K562 (cell line): Measurements from ENCODE around the gene LINGO3. TPM values are rescaled to one million over a fixed set of nuclear protein-coding genes. Genes with fewer than 3 reads are reported as not detected.

Source experiments
- DNMT1 ChIP-seq: fragments of 450-650 bp; IDR thresholded peaks from 2 replicates; pipeline ENCODE4 v1.6.1; 2016; ENCODE audit warnings: antibody characterized with exemption, mild to moderate bottlenecking
- ERF ChIP-seq: fragments of 450-650 bp; formaldehyde crosslinking; IDR thresholded peaks from 2 replicates; pipeline ENCODE4 v1.4.0; 2020; ENCODE audit warnings: mild to moderate bottlenecking, mixed read lengths
- GABPB2 ChIP-seq: fragments of 250-450 bp; sonication (Bioruptor Pico); conservative IDR thresholded peaks from 2 replicates; pipeline ENCODE4 v1.5.1; 2021; ENCODE audit warnings: mild to moderate bottlenecking
- KLF16 ChIP-seq: IDR thresholded peaks from 2 replicates; pipeline ENCODE4 v1.6.1; 2016; ENCODE audit warnings: antibody characterized with exemption
- LEF1 ChIP-seq: fragments of 450-650 bp; IDR thresholded peaks from 2 replicates; pipeline ENCODE4 v1.6.1; 2016; ENCODE audit warnings: mild to moderate bottlenecking
- NRF1 ChIP-seq, 2 experiments: fragments of 450-650 bp; IDR thresholded peaks in 1 of 2; conservative IDR thresholded peaks in 1 of 2; 2 replicates each; pipeline ENCODE4 v1.6.1; 2014; ENCODE audit warnings: mild to moderate bottlenecking in 2 of 2
- POLR3G ChIP-seq: IDR thresholded peaks from 2 replicates; pipeline ENCODE4 v1.6.1; 2011; ENCODE audit not compliant: insufficient read length, insufficient replicate concordance; ENCODE audit errors: extremely low read depth
- ZKSCAN8 ChIP-seq: fragments of 200-800 bp; sonication (Bioruptor generic); IDR thresholded peaks from 2 replicates; pipeline ENCODE4 v1.6.1; 2016; ENCODE audit warnings: missing genetic modification characterization, missing compliant biosample characterization
- ZNF121 ChIP-seq: sonication (generic); formaldehyde crosslinking; conservative IDR thresholded peaks from 2 replicates; pipeline ENCODE4 v1.8.0; 2022; ENCODE audit warnings: missing genetic modification reagents
- ZNF347 ChIP-seq: fragments of 450-650 bp; formaldehyde crosslinking; IDR thresholded peaks from 2 replicates; pipeline ENCODE4 v1.4.0; 2020; ENCODE audit warnings: low read depth, mild to moderate bottlenecking, moderate library complexity
- ZNF584 ChIP-seq: fragments of 200-800 bp; sonication (Bioruptor generic); IDR thresholded peaks from 2 replicates; pipeline ENCODE4 v1.6.1; 2016; ENCODE audit warnings: low read depth, mild to moderate bottlenecking, missing genetic modification characterization, missing compliant biosample characterization
- polyA plus RNA-seq, 8 experiments: library from polyadenylated mRNA; depleted of rRNA in 4 of 8; stranded (reverse) in 5 of 8; unstranded in 3 of 8; fragments of >200 nt; fragmentation: Nextera tagmentation in 2 of 8; fragmentation: Illumina TruSeq in 1 of 8; extraction: Ambion mirVana in 2 of 8; extraction: Trizol in 1 of 8; gene quantifications; 2 replicates each; pipeline versions ENCODE4 v1.2.1 to v1.2.3, GENCODE V29; 2011 to 2014; ENCODE audit warnings: inconsistent platforms in 1 of 8, missing spikeins in 1 of 8
- total RNA-seq, 7 experiments: library from RNA; depleted of rRNA in 6 of 7; stranded (reverse); fragments of >200 nt in 6 of 7; fragmentation: Illumina TruSeq in 2 of 7; extraction: Trizol in 2 of 7; gene quantifications; 2 replicates each; pipeline versions ENCODE4 v1.2.1 to v1.2.3, GENCODE V29; 2011 to 2021; ENCODE audit warnings: low replicate concordance in 1 of 7
- TF ChIP-seq, protein P1 (sequence below): fragments of 450-650 bp; IDR thresholded peaks from 2 replicates; pipeline ENCODE4 v1.6.1; 2016; ENCODE audit warnings: antibody characterized with exemption
- TF ChIP-seq, protein P2 (sequence below), 2 experiments: fragments of 450-650 bp; conservative IDR thresholded peaks; 2 replicates each; pipeline ENCODE4 v1.6.1; 2017; ENCODE audit warnings: mild to moderate bottlenecking in 2 of 2, moderate library complexity in 2 of 2
- TF ChIP-seq, protein P3 (sequence below): sonication (generic); formaldehyde crosslinking; IDR thresholded peaks from 2 replicates; pipeline ENCODE4 v1.8.0; 2022; ENCODE audit warnings: mild to moderate bottlenecking, low read depth, missing genetic modification reagents
- TF ChIP-seq, protein P4 (sequence below): sonication (generic); formaldehyde crosslinking; IDR thresholded peaks from 2 replicates; pipeline ENCODE4 v1.8.0; 2022; ENCODE audit warnings: mild to moderate bottlenecking, missing genetic modification reagents
- TF ChIP-seq, protein P5 (sequence below): fragments of 450-650 bp; IDR thresholded peaks from 2 replicates; pipeline ENCODE4 v1.6.1; 2016; ENCODE audit warnings: mild to moderate bottlenecking
- TF ChIP-seq, protein P6 (sequence below): fragments of 150-350 bp; conservative IDR thresholded peaks from 2 replicates; pipeline ENCODE4 v1.6.1; 2014; ENCODE audit warnings: low read length

LINGO3 gene
- total and polyA plus RNA-seq, 9 of the 15 experiments (the other 6 are each of a cell fraction or from before 2014, with no cell fraction given): 0.03 to 0.05 (median 0.03) TPM; not detected in 6

DNA sequence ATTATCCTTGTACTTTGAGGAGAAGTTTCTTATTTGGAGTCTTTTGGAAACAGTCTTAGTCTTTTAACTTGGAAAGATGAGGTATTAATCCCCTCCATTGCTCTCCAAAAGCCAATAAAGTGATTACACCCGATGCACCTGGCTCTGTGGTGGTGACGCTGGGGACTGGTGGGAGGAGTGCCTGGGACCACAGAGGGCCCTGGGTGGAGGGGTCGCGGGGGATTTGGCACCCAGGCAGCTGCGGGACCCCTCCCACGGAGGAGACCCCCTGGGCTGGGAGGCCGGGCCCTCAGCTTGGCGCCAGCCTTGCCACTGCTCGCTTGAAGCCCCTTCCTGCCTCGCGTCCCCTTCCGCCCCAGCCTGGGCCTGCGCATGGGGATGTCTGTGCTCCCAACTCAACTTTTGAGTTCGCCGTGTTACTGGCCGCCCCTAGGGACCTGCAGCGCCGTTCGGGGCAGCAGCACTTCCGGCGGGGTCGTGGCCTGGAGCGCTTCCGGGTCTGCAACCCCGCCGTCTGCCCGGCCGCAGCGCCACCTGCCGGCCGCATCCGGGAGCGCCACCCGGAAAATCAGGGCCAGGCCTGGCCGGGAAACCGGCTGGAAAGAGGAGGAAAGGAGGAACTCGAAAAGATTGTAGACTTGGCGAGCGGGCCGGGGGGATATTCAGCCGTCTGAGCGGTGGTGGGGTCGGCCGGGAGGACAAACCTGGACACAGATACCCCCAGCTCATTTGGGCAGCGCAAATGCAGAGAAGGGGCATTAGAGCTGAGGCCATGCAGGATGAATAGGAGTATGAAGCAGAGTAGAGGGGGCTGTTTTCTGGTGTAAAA lies 34.4 kb downstream of the LINGO3 start (continued):
- no peak for TF ChIP-seq ZNF347 (CRISPR knock-in tag)
- TF ChIP-seq, protein P1, sequence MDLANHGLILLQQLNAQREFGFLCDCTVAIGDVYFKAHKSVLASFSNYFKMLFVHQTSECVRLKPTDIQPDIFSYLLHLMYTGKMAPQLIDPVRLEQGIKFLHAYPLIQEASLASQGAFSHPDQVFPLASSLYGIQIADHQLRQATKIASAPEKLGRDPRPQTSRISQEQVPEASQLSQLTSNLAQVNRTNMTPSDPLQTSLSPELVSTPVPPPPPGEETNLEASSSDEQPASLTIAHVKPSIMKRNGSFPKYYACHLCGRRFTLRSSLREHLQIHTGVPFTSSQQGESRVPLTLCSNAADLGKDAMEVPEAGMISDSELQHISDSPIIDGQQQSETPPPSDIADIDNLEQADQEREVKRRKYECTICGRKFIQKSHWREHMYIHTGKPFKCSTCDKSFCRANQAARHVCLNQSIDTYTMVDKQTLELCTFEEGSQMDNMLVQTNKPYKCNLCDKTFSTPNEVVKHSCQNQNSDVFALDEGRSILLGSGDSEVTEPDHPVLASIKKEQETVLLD: no peak
- no peak for TF ChIP-seq POLR3G
- TF ChIP-seq, protein P2, sequence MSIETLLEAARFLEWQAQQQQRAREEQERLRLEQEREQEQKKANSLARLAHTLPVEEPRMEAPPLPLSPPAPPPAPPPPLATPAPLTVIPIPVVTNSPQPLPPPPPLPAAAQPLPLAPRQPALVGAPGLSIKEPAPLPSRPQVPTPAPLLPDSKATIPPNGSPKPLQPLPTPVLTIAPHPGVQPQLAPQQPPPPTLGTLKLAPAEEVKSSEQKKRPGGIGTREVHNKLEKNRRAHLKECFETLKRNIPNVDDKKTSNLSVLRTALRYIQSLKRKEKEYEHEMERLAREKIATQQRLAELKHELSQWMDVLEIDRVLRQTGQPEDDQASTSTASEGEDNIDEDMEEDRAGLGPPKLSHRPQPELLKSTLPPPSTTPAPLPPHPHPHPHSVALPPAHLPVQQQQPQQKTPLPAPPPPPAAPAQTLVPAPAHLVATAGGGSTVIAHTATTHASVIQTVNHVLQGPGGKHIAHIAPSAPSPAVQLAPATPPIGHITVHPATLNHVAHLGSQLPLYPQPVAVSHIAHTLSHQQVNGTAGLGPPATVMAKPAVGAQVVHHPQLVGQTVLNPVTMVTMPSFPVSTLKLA (conservative IDR thresholded peaks at IDR 0.05): peak; percentile 54 to 83; a peak in 3 of 4 replicates
- TF ChIP-seq ZNF584 (CRISPR knock-in tag): no peak
- TF ChIP-seq ZNF121 (CRISPR knock-in tag): no peak
- TF ChIP-seq ZKSCAN8 (CRISPR knock-in tag): no peak
- TF ChIP-seq NRF1 (conservative IDR thresholded peaks at IDR 0.05 in 1 of 2, IDR thresholded peaks at IDR 0.05 in 1 of 2): peak; percentile 92 to 93
- TF ChIP-seq, protein P3, sequence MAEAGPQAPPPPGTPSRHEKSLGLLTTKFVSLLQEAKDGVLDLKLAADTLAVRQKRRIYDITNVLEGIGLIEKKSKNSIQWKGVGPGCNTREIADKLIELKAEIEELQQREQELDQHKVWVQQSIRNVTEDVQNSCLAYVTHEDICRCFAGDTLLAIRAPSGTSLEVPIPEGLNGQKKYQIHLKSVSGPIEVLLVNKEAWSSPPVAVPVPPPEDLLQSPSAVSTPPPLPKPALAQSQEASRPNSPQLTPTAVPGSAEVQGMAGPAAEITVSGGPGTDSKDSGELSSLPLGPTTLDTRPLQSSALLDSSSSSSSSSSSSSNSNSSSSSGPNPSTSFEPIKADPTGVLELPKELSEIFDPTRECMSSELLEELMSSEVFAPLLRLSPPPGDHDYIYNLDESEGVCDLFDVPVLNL (CRISPR knock-in tag): no peak
- TF ChIP-seq KLF16: peak; percentile 39; the same call in 1 of the 2 replicates
- TF ChIP-seq DNMT1: peak; percentile 62; the same call in 1 of the 2 replicates
- TF ChIP-seq ERF (CRISPR knock-in tag): peak; percentile 96
- TF ChIP-seq, protein P4, sequence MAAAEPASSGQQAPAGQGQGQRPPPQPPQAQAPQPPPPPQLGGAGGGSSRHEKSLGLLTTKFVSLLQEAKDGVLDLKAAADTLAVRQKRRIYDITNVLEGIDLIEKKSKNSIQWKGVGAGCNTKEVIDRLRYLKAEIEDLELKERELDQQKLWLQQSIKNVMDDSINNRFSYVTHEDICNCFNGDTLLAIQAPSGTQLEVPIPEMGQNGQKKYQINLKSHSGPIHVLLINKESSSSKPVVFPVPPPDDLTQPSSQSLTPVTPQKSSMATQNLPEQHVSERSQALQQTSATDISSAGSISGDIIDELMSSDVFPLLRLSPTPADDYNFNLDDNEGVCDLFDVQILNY (CRISPR knock-in tag): no peak
- no peak for TF ChIP-seq LEF1
- TF ChIP-seq GABPB2: peak; percentile 17; the same call in 1 of the 2 replicates
- TF ChIP-seq, protein P5, sequence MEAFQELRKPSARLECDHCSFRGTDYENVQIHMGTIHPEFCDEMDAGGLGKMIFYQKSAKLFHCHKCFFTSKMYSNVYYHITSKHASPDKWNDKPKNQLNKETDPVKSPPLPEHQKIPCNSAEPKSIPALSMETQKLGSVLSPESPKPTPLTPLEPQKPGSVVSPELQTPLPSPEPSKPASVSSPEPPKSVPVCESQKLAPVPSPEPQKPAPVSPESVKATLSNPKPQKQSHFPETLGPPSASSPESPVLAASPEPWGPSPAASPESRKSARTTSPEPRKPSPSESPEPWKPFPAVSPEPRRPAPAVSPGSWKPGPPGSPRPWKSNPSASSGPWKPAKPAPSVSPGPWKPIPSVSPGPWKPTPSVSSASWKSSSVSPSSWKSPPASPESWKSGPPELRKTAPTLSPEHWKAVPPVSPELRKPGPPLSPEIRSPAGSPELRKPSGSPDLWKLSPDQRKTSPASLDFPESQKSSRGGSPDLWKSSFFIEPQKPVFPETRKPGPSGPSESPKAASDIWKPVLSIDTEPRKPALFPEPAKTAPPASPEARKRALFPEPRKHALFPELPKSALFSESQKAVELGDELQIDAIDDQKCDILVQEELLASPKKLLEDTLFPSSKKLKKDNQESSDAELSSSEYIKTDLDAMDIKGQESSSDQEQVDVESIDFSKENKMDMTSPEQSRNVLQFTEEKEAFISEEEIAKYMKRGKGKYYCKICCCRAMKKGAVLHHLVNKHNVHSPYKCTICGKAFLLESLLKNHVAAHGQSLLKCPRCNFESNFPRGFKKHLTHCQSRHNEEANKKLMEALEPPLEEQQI: no peak
- TF ChIP-seq, protein P6, sequence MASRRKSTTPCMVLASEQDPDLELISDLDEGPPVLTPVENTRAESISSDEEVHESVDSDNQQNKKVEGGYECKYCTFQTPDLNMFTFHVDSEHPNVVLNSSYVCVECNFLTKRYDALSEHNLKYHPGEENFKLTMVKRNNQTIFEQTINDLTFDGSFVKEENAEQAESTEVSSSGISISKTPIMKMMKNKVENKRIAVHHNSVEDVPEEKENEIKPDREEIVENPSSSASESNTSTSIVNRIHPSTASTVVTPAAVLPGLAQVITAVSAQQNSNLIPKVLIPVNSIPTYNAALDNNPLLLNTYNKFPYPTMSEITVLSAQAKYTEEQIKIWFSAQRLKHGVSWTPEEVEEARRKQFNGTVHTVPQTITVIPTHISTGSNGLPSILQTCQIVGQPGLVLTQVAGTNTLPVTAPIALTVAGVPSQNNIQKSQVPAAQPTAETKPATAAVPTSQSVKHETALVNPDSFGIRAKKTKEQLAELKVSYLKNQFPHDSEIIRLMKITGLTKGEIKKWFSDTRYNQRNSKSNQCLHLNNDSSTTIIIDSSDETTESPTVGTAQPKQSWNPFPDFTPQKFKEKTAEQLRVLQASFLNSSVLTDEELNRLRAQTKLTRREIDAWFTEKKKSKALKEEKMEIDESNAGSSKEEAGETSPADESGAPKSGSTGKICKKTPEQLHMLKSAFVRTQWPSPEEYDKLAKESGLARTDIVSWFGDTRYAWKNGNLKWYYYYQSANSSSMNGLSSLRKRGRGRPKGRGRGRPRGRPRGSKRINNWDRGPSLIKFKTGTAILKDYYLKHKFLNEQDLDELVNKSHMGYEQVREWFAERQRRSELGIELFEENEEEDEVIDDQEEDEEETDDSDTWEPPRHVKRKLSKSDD: peak; percentile 85; the same call in 1 of the 2 replicates
